Ovary (tissue), 9 donors: Measurements from ENCODE around the gene KRT2. TPM values are rescaled to one million over a fixed set of nuclear protein-coding genes. Genes with fewer than 3 reads are reported as not detected.

Experiments
- DNase-seq, 5 donors: peaks; one replicate each; pipeline ENCODE4 v3.0.0-alpha.2; 2019 to 2020
- H3K27ac ChIP-seq, 2 donors: fragments of 200-600 bp; one replicate each; pipeline versions ENCODE4 v1.5.1 to v1.8.0; 2019 to 2022
- H3K27me3 ChIP-seq: fragments of 200-600 bp; one replicate; pipeline ENCODE4 v1.8.0; 2022
- H3K36me3 ChIP-seq: fragments of 200-600 bp; sonication (generic); one replicate; pipeline ENCODE4 v1.5.1; 2019
- H3K4me1 ChIP-seq: one replicate; pipeline ENCODE4 v1.8.1; 2013; ENCODE audit warnings: mild to moderate bottlenecking, moderate library complexity; ENCODE audit not compliant: insufficient read depth
- H3K4me3 ChIP-seq: fragments of 200-600 bp; sonication (generic); one replicate; pipeline ENCODE4 v1.5.1; 2017
- H3K9me3 ChIP-seq, 2 donors: fragments of 200-600 bp in 1 of 2; sonication (generic) in 1 of 2; one replicate each; pipeline versions ENCODE4 v1.5.1 to v1.8.1; 2013 to 2019; ENCODE audit warnings: mild to moderate bottlenecking in 1 of 2, moderate library complexity in 1 of 2
- EP300 ChIP-seq: sonication (generic); formaldehyde crosslinking; IDR thresholded peaks from one replicate; pipeline ENCODE4 v1.6.1; 2017; ENCODE audit warnings: antibody characterized with exemption
- POLR2A ChIP-seq: fragments of 450-650 bp; IDR thresholded peaks from one replicate; pipeline ENCODE4 v1.6.1; 2017; ENCODE audit warnings: antibody characterized with exemption, mild to moderate bottlenecking, moderate library complexity
- WGBS, 3 donors: extraction: QIAGEN DNeasy Blood & Tissue Kit in 1 of 3; methylation state at CpG; one replicate each; pipeline versions ENCODE4 v1.1.5 to v1.1.7; 2013 to 2017; 5-methylcytosine and 5-hydroxymethylcytosine counted together
- intact Hi-C, 4 donors: fragments of 100-400 bp; cut with DNase I; formaldehyde crosslinking; loops; one replicate each; pipeline versions ENCODE4 v1.11.0 to v1.15.1; 2022 to 2023
- polyA plus RNA-seq, 2 donors: library from polyadenylated mRNA; stranded (reverse); fragments of 200-250 nt in 1 of 2; fragments of 350-450 nt in 1 of 2; fragmentation: Illumina TruSeq in 1 of 2; extraction: RNeasy Lipid Tissue Mini Kit (QIAGEN cat#74804) in 1 of 2; gene quantifications; one replicate each; pipeline ENCODE4 v1.2.3, GENCODE V29; 2013 to 2014
- total RNA-seq, 7 donors: library from RNA; depleted of rRNA in 2 of 7; stranded (reverse); fragments of >200 nt in 2 of 7; fragmentation: NEBNext Ultra II Directional in 3 of 7; extraction: Animal tissue kit (Norgen Biotek cat#: 25700) in 3 of 7; gene quantifications; one replicate each; pipeline versions ENCODE4 v1.1.0 to v1.2.4, GENCODE V29; 2016 to 2023
- TF ChIP-seq, protein P1 (sequence below), 3 donors: fragments of 450-650 bp in 2 of 3; fragments of 200-600 bp in 1 of 3; IDR thresholded peaks; one replicate each; pipeline versions ENCODE4 v1.5.1 to v1.8.0; 2016 to 2022; ENCODE audit warnings: antibody characterized with exemption in 3 of 3, mild to moderate bottlenecking in 1 of 3
- donor health status: DM: no; HTN: no; CAD: no; lungs with moderate emphysema.
- donor health status: DM: no; HTN: no; CAD: no.
- donor health status: Bipolar disorder and iron deficiency.
- donor health status: DM: yes; HTN: yes; CAD: no.
- donor health status: DM: no; HTN: no; CAD: no.
- donor health status: DM: yes; HTN: yes; CAD: no.

KRT2 gene
- total and polyA plus RNA-seq, 9 donors: not detected

DNA sequence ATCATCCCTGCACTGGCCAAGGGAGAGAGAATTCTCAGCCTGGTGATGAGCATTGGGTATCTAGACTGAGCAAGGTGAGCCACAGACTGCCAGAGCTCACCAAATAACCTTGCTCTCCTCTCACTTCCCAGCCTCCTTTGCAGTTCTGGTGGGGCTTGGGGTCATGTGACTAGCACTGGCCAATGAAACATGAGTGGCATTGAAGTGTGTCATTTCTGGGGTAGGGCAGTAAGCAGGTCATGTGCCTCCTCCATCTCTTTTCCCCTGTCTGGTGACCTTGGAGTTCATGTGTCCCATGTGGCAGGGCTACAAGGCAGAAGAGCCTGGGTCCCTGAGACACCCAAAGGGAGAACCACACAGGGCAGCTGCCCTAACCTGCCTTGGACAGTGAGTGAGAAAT lies 47.2 kb downstream of the KRT2 start:
- Histone ChIP-seq H3K4me3 (no peak overlapping the region), H3K4me1 (no peaks in the 10 kb centered on the region), H3K9me3 (peaks cover 0 to 7% of the 10 kb centered on the region in 2 donors), H3K27ac (no peak overlapping the region), H3K27me3 (no peaks in the 10 kb centered on the region), H3K36me3 (no peaks in the 10 kb centered on the region)
- intact Hi-C loops: no loop called here
- no peak for DNase-seq
- TF ChIP-seq, protein P1, sequence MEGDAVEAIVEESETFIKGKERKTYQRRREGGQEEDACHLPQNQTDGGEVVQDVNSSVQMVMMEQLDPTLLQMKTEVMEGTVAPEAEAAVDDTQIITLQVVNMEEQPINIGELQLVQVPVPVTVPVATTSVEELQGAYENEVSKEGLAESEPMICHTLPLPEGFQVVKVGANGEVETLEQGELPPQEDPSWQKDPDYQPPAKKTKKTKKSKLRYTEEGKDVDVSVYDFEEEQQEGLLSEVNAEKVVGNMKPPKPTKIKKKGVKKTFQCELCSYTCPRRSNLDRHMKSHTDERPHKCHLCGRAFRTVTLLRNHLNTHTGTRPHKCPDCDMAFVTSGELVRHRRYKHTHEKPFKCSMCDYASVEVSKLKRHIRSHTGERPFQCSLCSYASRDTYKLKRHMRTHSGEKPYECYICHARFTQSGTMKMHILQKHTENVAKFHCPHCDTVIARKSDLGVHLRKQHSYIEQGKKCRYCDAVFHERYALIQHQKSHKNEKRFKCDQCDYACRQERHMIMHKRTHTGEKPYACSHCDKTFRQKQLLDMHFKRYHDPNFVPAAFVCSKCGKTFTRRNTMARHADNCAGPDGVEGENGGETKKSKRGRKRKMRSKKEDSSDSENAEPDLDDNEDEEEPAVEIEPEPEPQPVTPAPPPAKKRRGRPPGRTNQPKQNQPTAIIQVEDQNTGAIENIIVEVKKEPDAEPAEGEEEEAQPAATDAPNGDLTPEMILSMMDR (IDR thresholded peaks at IDR 0.05): no peak
- TF ChIP-seq POLR2A (no peak), EP300 (no peak)

DNA sequence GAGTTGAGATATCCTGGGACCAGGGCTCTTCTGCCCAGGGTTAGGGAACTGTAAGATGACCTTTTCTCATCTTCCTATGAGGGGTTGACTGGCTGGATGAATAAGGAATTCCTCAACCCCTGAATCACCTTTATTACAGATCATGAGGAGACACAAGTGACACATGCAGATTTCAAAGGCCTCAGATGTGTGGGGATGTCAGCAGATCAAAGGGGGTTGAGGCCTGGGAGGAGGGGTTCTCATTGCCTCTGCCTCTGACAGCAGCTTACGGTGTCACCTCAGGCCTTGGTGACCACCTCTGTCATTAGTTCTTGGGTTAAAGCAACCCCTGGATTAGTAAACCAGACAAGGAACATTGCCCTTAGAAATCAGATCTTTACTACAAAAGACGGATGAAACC lies 48.7 kb downstream of the KRT2 start:
- Histone ChIP-seq H3K4me3 (no peak overlapping the region), H3K9me3 (peaks cover 0 to 7% of the 10 kb centered on the region in 2 donors), H3K27ac (no peak overlapping the region), H3K27me3 (no peaks in the 10 kb centered on the region), H3K36me3 (no peaks in the 10 kb centered on the region), H3K4me1 (no peaks in the 10 kb centered on the region)
- TF ChIP-seq POLR2A (no peak), EP300 (no peak)
- TF ChIP-seq, protein P1 (IDR thresholded peaks at IDR 0.05): no peak
- 73 to 83% (median 80%) methylated on average over 2 of the region's 2 CpGs for WGBS, 3 donors
- intact Hi-C loops: no loop called here
- DNase-seq: no peak

DNA sequence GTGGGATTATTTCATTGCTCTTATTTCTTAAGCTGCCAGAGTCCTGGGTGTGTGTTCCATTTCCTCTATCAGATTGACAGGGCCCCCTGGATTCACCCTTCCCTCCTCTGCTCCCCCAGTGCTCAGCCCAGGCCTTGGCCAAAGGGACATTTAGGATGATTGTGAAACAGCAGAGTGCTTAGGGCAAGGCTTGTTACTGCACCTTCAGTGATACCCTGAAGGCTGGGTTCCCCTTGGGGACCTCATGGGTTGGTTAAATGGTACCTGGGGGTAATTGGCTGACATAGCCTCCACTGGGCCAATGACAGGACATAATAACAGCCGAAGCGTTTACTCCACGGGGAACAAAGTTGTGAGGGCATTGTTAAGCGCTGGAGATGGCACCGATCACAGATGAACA lies 49.5 kb downstream of the KRT2 start:
- 70 to 81% (median 78%) methylated on average over 5 of the region's 5 CpGs for WGBS, 3 donors
- intact Hi-C loops: no loop called here
- Histone ChIP-seq H3K27me3 (no peaks in the 10 kb centered on the region), H3K36me3 (no peaks in the 10 kb centered on the region), H3K9me3 (peaks cover 0 to 7% of the 10 kb centered on the region in 2 donors), H3K4me3 (no peak overlapping the region), H3K27ac (no peak overlapping the region), H3K4me1 (no peaks in the 10 kb centered on the region)
- DNase-seq: no peak
- TF ChIP-seq POLR2A (no peak), EP300 (no peak)
- TF ChIP-seq, protein P1 (IDR thresholded peaks at IDR 0.05): no peak

DNA sequence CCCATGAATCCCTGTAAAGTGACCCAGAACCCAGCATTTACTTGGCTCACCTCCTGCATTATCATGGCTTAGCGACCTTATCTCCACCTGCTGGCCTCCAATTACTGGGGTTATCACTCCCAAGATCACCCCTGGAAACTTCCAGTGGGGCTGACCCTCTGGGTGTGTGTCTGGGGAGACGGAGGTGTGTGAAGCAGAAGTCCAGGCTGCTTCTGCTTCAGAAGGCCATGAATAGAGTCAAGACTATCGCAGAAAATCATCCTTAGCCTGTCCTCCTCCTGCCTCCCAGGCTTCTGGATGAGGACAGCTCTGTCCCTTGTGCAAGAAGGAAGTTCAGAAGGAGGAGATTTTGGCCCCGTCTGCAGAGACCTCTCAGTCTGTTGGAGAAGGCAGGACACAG lies 50.3 kb downstream of the KRT2 start:
- Histone ChIP-seq H3K4me3 (no peak overlapping the region), H3K9me3 (peaks cover 0 to 7% of the 10 kb centered on the region in 2 donors), H3K4me1 (no peaks in the 10 kb centered on the region), H3K36me3 (no peaks in the 10 kb centered on the region), H3K27ac (no peak overlapping the region), H3K27me3 (no peaks in the 10 kb centered on the region)
- intact Hi-C loops: no loop called here
- TF ChIP-seq POLR2A (no peak), EP300 (no peak)
- TF ChIP-seq, protein P1 (IDR thresholded peaks at IDR 0.05): no peak
- no peak for DNase-seq
- WGBS, 3 donors: 56 to 67% (median 63%) methylated on average over 4 of the region's 4 CpGs
